IPS DF 6.9 (cell line): ENCODE data around the gene ARMH1.
"Not testable (repeated sequence)": the region's sequence is repeated elsewhere in the genome, so short reads cannot be mapped to it uniquely, and the experiment has no call there.

Experiments used
- DNase-seq: peaks from one replicate; pipeline ENCODE4 v3.0.0-alpha.2; 2013; ENCODE audit warnings: low read depth, low spot score
- H3K27ac ChIP-seq: one replicate; pipeline ENCODE4 v1.5.1; 2013; ENCODE audit warnings: low read length, control low read depth
- H3K27me3 ChIP-seq: 2 replicates; pipeline ENCODE4 v1.6.1; 2013; ENCODE audit warnings: mild to moderate bottlenecking, low read length; ENCODE audit not compliant: control insufficient read depth, insufficient read depth
- H3K36me3 ChIP-seq: 2 replicates; pipeline ENCODE4 v1.6.1; 2013; ENCODE audit warnings: low read length; ENCODE audit not compliant: control insufficient read depth, insufficient read depth
- H3K4me1 ChIP-seq: 2 replicates; pipeline ENCODE4 v1.6.1; 2013; ENCODE audit warnings: low read length; ENCODE audit not compliant: control insufficient read depth, insufficient read depth
- H3K4me3 ChIP-seq: 2 replicates; pipeline ENCODE4 v1.5.1; 2013; ENCODE audit warnings: mild to moderate bottlenecking, low read length
- H3K9me3 ChIP-seq: 2 replicates; pipeline ENCODE4 v1.6.1; 2013; ENCODE audit warnings: low read length, inconsistent platforms; ENCODE audit not compliant: control insufficient read depth, insufficient read depth
- WGBS: extraction: QIAGEN DNeasy Blood & Tissue Kit; methylation state at CpG from one replicate; pipeline ENCODE4 v1.1.7; 2013; ENCODE audit warnings: mixed read lengths, missing lambda C conversion rate; ENCODE audit not compliant: insufficient read length, insufficient coverage; 5-methylcytosine and 5-hydroxymethylcytosine counted together

The ARMH1 gene

GRCh38 chr1:44654621-44655187, 19.8 kb upstream of the ARMH1 start:
- Histone ChIP-seq H3K9me3 (no peaks in the 10 kb centered on the region), H3K4me3 (no peak overlapping the region), H3K27ac (no peak overlapping the region), H3K4me1 (no peaks in the 10 kb centered on the region; the same call in 1 of the 2 replicates), H3K36me3 (peaks cover 7% of the 10 kb centered on the region), H3K27me3 (no peaks in the 10 kb centered on the region)
- DNase-seq: no peak
- WGBS: no CpG with 5 or more reads among the region's 35 CpGs

- Histone ChIP-seq H3K27me3 (no peaks in the 10 kb centered on the region), H3K4me3 (no peak overlapping the region), H3K27ac (no peak overlapping the region), H3K36me3 (peaks cover 2% of the 10 kb centered on the region; the same call in 1 of the 2 replicates), H3K9me3 (no peaks in the 10 kb centered on the region), H3K4me1 (no peaks in the 10 kb centered on the region)
- WGBS: no CpG with 5 or more reads among the region's 5 CpGs
- no peak for DNase-seq
Measured at GRCh38 chr1:44655609-44656008, 18.9 kb upstream of the ARMH1 start.

GRCh38 chr1:44659566-44659965, 14.9 kb upstream of the ARMH1 start:
- WGBS: no CpG with 5 or more reads among the region's 4 CpGs
- H3K27me3 ChIP-seq: no peaks in the 10 kb centered on the region
- no peak overlapping the region for H3K27ac ChIP-seq
- H3K36me3 ChIP-seq: no peaks in the 10 kb centered on the region
- no peak overlapping the region for H3K4me3 ChIP-seq
- no peak for DNase-seq
- H3K4me1 ChIP-seq: no peaks in the 10 kb centered on the region
- H3K9me3 ChIP-seq: no peaks in the 10 kb centered on the region

GRCh38 chr1:44660176-44660575, 14.3 kb upstream of the ARMH1 start:
- Histone ChIP-seq H3K9me3 (no peaks in the 10 kb centered on the region), H3K4me1 (no peaks in the 10 kb centered on the region), H3K27ac (no peak overlapping the region), H3K4me3 (no peak overlapping the region), H3K36me3 (no peaks in the 10 kb centered on the region), H3K27me3 (no peaks in the 10 kb centered on the region)
- WGBS: no CpG with 5 or more reads among the region's 9 CpGs
- no peak for DNase-seq

- DNase-seq: no peak
- Histone ChIP-seq H3K9me3 (no peaks in the 10 kb centered on the region), H3K4me3 (no peak overlapping the region), H3K36me3 (no peaks in the 10 kb centered on the region), H3K27me3 (no peaks in the 10 kb centered on the region), H3K27ac (no peak overlapping the region), H3K4me1 (no peaks in the 10 kb centered on the region)
- WGBS: no CpG with 5 or more reads among the region's 15 CpGs
Measured at GRCh38 chr1:44661781-44662682, 12.5 kb upstream of the ARMH1 start.

- no CpG with 5 or more reads among the region's 5 CpGs for WGBS
- no peak for DNase-seq
- H3K4me1 ChIP-seq: no peaks in the 10 kb centered on the region
Measured at GRCh38 chr1:44662683-44663030, 11.9 kb upstream of the ARMH1 start.

GRCh38 chr1:44663417-44663816, 11.1 kb upstream of the ARMH1 start:
- H3K9me3 ChIP-seq: no peaks in the 10 kb centered on the region
- H3K36me3 ChIP-seq: no peaks in the 10 kb centered on the region
- H3K27ac ChIP-seq: no peak overlapping the region
- no peak overlapping the region for H3K4me3 ChIP-seq
- no CpG with 5 or more reads among the region's 5 CpGs for WGBS
- no peaks in the 10 kb centered on the region for H3K4me1 ChIP-seq
- no peak for DNase-seq
- no peaks in the 10 kb centered on the region for H3K27me3 ChIP-seq

More at GRCh38 chr1:44662683-44663030, 11.9 kb upstream of the ARMH1 start:
- H3K4me3 ChIP-seq: no peak overlapping the region
- H3K27me3 ChIP-seq: no peaks in the 10 kb centered on the region
- no peaks in the 10 kb centered on the region for H3K36me3 ChIP-seq
- H3K9me3 ChIP-seq: no peaks in the 10 kb centered on the region
- no peak overlapping the region for H3K27ac ChIP-seq

- WGBS: no CpG with 5 or more reads among the region's 12 CpGs
Measured at GRCh38 chr1:44664730-44665370, 9.7 kb upstream of the ARMH1 start.

GRCh38 chr1:44666719-44667118, 7.8 kb upstream of the ARMH1 start:
- H3K36me3 ChIP-seq, H3K9me3 ChIP-seq, H3K4me1 ChIP-seq, H3K4me3 ChIP-seq, DNase-seq, H3K27ac ChIP-seq, H3K27me3 ChIP-seq: not testable (repeated sequence)
- no CpG with 5 or more reads among the region's 1 CpG for WGBS

More at GRCh38 chr1:44664730-44665370, 9.7 kb upstream of the ARMH1 start:
- DNase-seq: no peak
- no peak overlapping the region for H3K27ac ChIP-seq
- H3K9me3 ChIP-seq: no peaks in the 10 kb centered on the region
- H3K36me3 ChIP-seq: no peaks in the 10 kb centered on the region
- H3K4me1 ChIP-seq: no peaks in the 10 kb centered on the region
- no peak overlapping the region for H3K4me3 ChIP-seq
- no peaks in the 10 kb centered on the region for H3K27me3 ChIP-seq

- H3K27me3 ChIP-seq: no peaks in the 10 kb centered on the region
- H3K9me3 ChIP-seq: no peaks in the 10 kb centered on the region
- no CpG with 5 or more reads among the region's 10 CpGs for WGBS
- no peak overlapping the region for H3K27ac ChIP-seq
- H3K4me3 ChIP-seq: no peak overlapping the region
- H3K4me1 ChIP-seq: no peaks in the 10 kb centered on the region
- DNase-seq: no peak
- no peaks in the 10 kb centered on the region for H3K36me3 ChIP-seq
Measured at GRCh38 chr1:44670751-44671640, 3.5 kb upstream of the ARMH1 start.
